Testis (tissue), 3 donors: Measurements from ENCODE around the gene PTPRN2. TPM values are rescaled to one million over a fixed set of nuclear protein-coding genes. Genes with fewer than 3 reads are reported as not detected.

Source experiments
- DNase-seq: peaks from one replicate; pipeline ENCODE4 v3.0.0-alpha.2; 2019
- H3K27ac ChIP-seq, 2 donors: fragments of 200-600 bp; sonication (generic); one replicate each; pipeline ENCODE4 v1.5.1; 2019
- H3K27me3 ChIP-seq: fragments of 200-600 bp; sonication (generic); one replicate; pipeline ENCODE4 v1.5.1; 2019
- H3K36me3 ChIP-seq: fragments of 200-600 bp; sonication (generic); one replicate; pipeline ENCODE4 v1.5.1; 2017; ENCODE audit warnings: low read depth; ENCODE audit errors: missing control alignments
- H3K4me1 ChIP-seq: fragments of 200-600 bp; sonication (generic); one replicate; pipeline ENCODE4 v1.5.1; 2019
- H3K4me3 ChIP-seq, 2 donors: fragments of 200-600 bp; sonication (generic); one replicate each; pipeline ENCODE4 v1.5.1; 2017 to 2019
- H3K9me3 ChIP-seq: fragments of 200-600 bp; sonication (generic); one replicate; pipeline ENCODE4 v1.5.1; 2017
- CTCF ChIP-seq, 3 experiments: fragments of 450-650 bp in 2 of 3; fragments of 200-600 bp in 1 of 3; sonication (generic) in 1 of 3; IDR thresholded peaks; one replicate each; pipeline ENCODE4 v1.5.1; 2016 to 2019; ENCODE audit warnings: antibody characterized with exemption in 3 of 3, mild to moderate bottlenecking in 2 of 3, moderate library complexity in 1 of 3
- POLR2A ChIP-seq: fragments of 450-650 bp; IDR thresholded peaks from one replicate; pipeline ENCODE4 v1.6.1; 2017; ENCODE audit warnings: antibody characterized with exemption, mild to moderate bottlenecking, moderate library complexity
- WGBS, 2 donors: methylation state at CpG; one replicate each; pipeline ENCODE4 v1.1.5; 2018; 5-methylcytosine and 5-hydroxymethylcytosine counted together
- intact Hi-C: fragments of 100-400 bp; cut with DNase I; formaldehyde crosslinking; loops from one replicate; pipeline ENCODE4 v1.15.1; 2023; ENCODE audit warnings: low total_unique reads
- polyA plus RNA-seq: library from polyadenylated mRNA; stranded (reverse); fragments of 350-450 nt; fragmentation: Illumina TruSeq; extraction: RNeasy Lipid Tissue Mini Kit (QIAGEN cat#74804); gene quantifications from one replicate; pipeline ENCODE4 v1.2.3, GENCODE V29; 2014; ENCODE audit warnings: low read depth, low replicate concordance; ENCODE audit not compliant: insufficient read depth
- total RNA-seq, 2 donors: library from RNA; depleted of rRNA; stranded (reverse); fragments of >200 nt; gene quantifications; one replicate each; pipeline ENCODE4 v1.2.3, GENCODE V29; 2016

PTPRN2 gene
- total and polyA plus RNA-seq, 3 donors from 2014 or later = 9.3 to 10.8 (median 9.8) TPM

GRCh38 chr7:158085741-158086695 is 501.6 kb downstream of the PTPRN2 start:
- no peak for TF ChIP-seq POLR2A
- TF ChIP-seq CTCF (IDR thresholded peaks at IDR 0.05) = no peak
- H3K36me3 ChIP-seq = no peaks in the 10 kb centered on the region
- H3K27ac ChIP-seq = no peak overlapping the region
- H3K4me3 ChIP-seq = no peak overlapping the region
- H3K27me3 ChIP-seq = no peaks in the 10 kb centered on the region
- peaks cover under 1% of the 10 kb centered on the region for H3K4me1 ChIP-seq
- intact Hi-C loops = no loop called here
- WGBS, 2 donors = 80 to 86% methylated on average over 30 of the region's 30 CpGs
- no peak for DNase-seq
- H3K9me3 ChIP-seq = no peaks in the 10 kb centered on the region

- Histone ChIP-seq H3K36me3 (no peaks in the 10 kb centered on the region), H3K9me3 (no peaks in the 10 kb centered on the region), H3K27me3 (no peaks in the 10 kb centered on the region), H3K27ac (no peak overlapping the region), H3K4me1 (peaks cover 6% of the 10 kb centered on the region), H3K4me3 (no peak overlapping the region)
- intact Hi-C loops = no loop called here
- WGBS, 2 donors = 94 to 95% methylated on average over 18 of the region's 18 CpGs
- TF ChIP-seq POLR2A (no peak), CTCF (IDR thresholded peaks at IDR 0.05) (no peak)
- no peak for DNase-seq
These were observed 503.1 kb downstream of the PTPRN2 start for GRCh38 chr7:158084555-158084954.

- Histone ChIP-seq H3K9me3 (no peaks in the 10 kb centered on the region), H3K4me3 (no peak overlapping the region), H3K4me1 (peaks cover 6% of the 10 kb centered on the region), H3K36me3 (no peaks in the 10 kb centered on the region), H3K27ac (no peak overlapping the region), H3K27me3 (no peaks in the 10 kb centered on the region)
- intact Hi-C loops = no loop called here
- 91 to 92% methylated on average over 4 to 28 of the region's 28 CpGs for WGBS, 2 donors
- no peak for TF ChIP-seq POLR2A
- TF ChIP-seq CTCF (IDR thresholded peaks at IDR 0.05) = no peak
- no peak for DNase-seq
These were observed 503.9 kb downstream of the PTPRN2 start for GRCh38 chr7:158083526-158084310.

- TF ChIP-seq CTCF (IDR thresholded peaks at IDR 0.05) = no peak
- no peak for TF ChIP-seq POLR2A
- H3K27me3 ChIP-seq = no peaks in the 10 kb centered on the region
- no peak overlapping the region for H3K27ac ChIP-seq
- no peak for DNase-seq
- H3K36me3 ChIP-seq = no peaks in the 10 kb centered on the region
- WGBS, 2 donors = 72 to 85% methylated on average over 6 to 8 of the region's 8 CpGs
- H3K4me1 ChIP-seq = peaks cover 6% of the 10 kb centered on the region
- intact Hi-C loops = no loop called here
- H3K4me3 ChIP-seq = no peak overlapping the region
- H3K9me3 ChIP-seq = no peaks in the 10 kb centered on the region
These were observed 504.9 kb downstream of the PTPRN2 start for GRCh38 chr7:158082761-158083160.
